Left lobe of liver (tissue), 2 donors: ENCODE measurements around the gene MYL9. TPM values are rescaled to one million over a fixed set of nuclear protein-coding genes. Genes with fewer than 3 reads are reported as not detected.

Source experiments
- ATAC-seq: fragments of 200-7000 bp; cut with Tn5 transposase; one replicate; pipeline ENCODE4 v1.9.1; 2020; ENCODE audit warnings: mild to moderate bottlenecking, moderate library complexity
- DNase-seq: peaks from one replicate; pipeline ENCODE4 v3.0.0-alpha.2; 2020; ENCODE audit warnings: low spot score
- total RNA-seq: library from RNA; stranded (reverse); gene quantifications from one replicate; pipeline ENCODE4 v1.2.1, GENCODE V29; 2021
- donor health status: DM: no; HTN: no; CAD: no; lungs with moderate emphysema.
- donor health status: DM: no; HTN: yes; CAD: no.

The MYL9 gene
- total RNA-seq, 1 donor from 2014 or later, result 22.8 TPM

- no peak for DNase-seq
- ATAC-seq, result no peak
Measured at GRCh38 chr20:36578356-36579041, 37.2 kb downstream of the MYL9 start.

GRCh38 chr20:36579996-36580545 lies 38.8 kb downstream of the MYL9 start:
- no peak for ATAC-seq
- no peak for DNase-seq

GRCh38 chr20:36582322-36582721 lies 41.0 kb downstream of the MYL9 start:
- no peak for ATAC-seq

GRCh38 chr20:36582821-36583220 lies 41.5 kb downstream of the MYL9 start:
- DNase-seq (no peak), ATAC-seq (no peak)

More at GRCh38 chr20:36582322-36582721, 41.0 kb downstream of the MYL9 start:
- no peak for DNase-seq

GRCh38 chr20:36584018-36584481 lies 42.7 kb downstream of the MYL9 start:
- peak; percentile 79 for ATAC-seq

GRCh38 chr20:36585410-36586125 lies 44.2 kb downstream of the MYL9 start:
- DNase-seq, result no peak
- no peak for ATAC-seq

More at GRCh38 chr20:36584018-36584481, 42.7 kb downstream of the MYL9 start:
- DNase-seq, result no peak

GRCh38 chr20:36587388-36588070 lies 46.2 kb downstream of the MYL9 start:
- no peak for DNase-seq
- no peak for ATAC-seq

- DNase-seq (no peak), ATAC-seq (no peak)
Measured at GRCh38 chr20:36591281-36591680, 50.0 kb downstream of the MYL9 start.

GRCh38 chr20:36591854-36592641 lies 50.7 kb downstream of the MYL9 start:
- peak; percentile 64 for ATAC-seq
- DNase-seq, result no peak

- ATAC-seq (no peak), DNase-seq (no peak)
Measured at GRCh38 chr20:36593347-36593929, 52.1 kb downstream of the MYL9 start.

GRCh38 chr20:36599912-36600345 lies 58.6 kb downstream of the MYL9 start:
- DNase-seq, result no peak
- no peak for ATAC-seq

Other genes with a start within 250 kb of the MYL9 start
- gene DLGAP4, start 235.2 kb upstream of the MYL9 start, total RNA-seq, result 20.0 TPM
- gene TGIF2, start 32.1 kb downstream of the MYL9 start, total RNA-seq, result 4.6 TPM
- 113 TPM for gene RAB5IF, start 64.3 kb downstream of the MYL9 start, total RNA-seq
- 0.30 TPM for gene SLA2, start 104.7 kb downstream of the MYL9 start, total RNA-seq
- gene NDRG3, start 204.6 kb downstream of the MYL9 start, total RNA-seq, result 8.1 TPM
- 3.4 TPM for gene DSN1, start 232.2 kb downstream of the MYL9 start, total RNA-seq